ENCODE measurements around the gene ME3. TPM values are rescaled to one million over a fixed set of nuclear protein-coding genes. Genes with fewer than 3 reads are reported as not detected.

ME3 gene
- total RNA-seq, 1 experiment from 2014 or later = 6.5 TPM

DNA sequence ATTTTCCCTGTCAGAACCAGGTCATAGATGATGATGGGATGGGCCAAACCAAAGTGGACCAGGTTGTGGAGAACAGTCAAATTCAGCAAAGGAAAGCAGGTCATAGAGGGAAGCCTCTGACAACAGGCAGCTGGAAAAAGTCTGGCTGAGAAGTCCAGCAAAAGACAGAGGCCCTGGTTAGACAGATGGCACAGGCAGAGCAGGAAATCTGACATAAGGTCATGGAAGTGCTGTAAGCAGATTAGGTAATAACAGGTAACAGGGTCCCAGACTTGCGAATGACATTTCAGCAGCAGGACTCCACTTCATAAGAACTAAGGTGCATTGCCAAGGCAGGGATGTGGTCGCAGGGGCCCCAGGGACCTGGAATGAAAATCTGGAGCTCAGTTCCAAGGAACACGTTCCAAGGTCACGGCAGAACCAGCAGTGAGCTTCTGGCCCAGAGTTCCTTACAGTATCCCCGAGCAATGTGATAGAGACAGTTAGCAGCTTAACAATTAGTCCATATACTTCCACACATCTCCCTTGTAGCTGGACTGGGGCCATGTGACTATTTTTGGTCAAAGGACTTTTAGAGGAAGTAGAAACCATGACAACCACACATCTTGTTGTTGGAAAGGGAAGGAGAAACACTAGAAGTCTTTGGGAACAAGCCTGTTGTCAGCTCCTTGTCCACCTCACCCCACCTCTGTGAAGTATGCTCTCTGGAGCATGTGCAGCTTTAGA, 75.4 kb downstream of the ME3 start:
- no peak for DNase-seq (ENCODE audit: low read depth)
- in situ Hi-C loops (cut with HindIII; ENCODE audit: low pct_unique_long_range_greater_than_20kb, low sequenced_read_pairs) = no loop called here

DNA sequence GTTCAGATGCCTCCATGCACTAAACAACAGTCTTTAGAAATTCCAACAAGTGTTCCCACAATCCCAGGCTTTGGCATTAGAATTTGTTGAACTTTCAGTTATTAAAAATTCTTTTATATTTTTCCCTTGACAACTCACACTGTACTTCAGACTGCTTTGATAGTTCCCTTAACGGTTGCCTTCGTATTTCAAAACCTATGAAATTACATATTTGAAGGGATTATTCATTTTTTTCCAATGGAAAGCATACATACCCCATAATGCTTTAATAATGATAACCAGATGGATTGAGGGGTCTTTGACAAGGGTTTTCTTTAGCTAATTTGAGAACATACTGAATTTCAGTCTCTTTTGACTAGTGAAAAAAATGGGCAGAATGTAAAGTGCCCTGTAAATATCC, 76.5 kb downstream of the ME3 start:
- DNase-seq (ENCODE audit: low read depth) = no peak
- in situ Hi-C loops (cut with HindIII; ENCODE audit: low pct_unique_long_range_greater_than_20kb, low sequenced_read_pairs) = no loop called here

DNA sequence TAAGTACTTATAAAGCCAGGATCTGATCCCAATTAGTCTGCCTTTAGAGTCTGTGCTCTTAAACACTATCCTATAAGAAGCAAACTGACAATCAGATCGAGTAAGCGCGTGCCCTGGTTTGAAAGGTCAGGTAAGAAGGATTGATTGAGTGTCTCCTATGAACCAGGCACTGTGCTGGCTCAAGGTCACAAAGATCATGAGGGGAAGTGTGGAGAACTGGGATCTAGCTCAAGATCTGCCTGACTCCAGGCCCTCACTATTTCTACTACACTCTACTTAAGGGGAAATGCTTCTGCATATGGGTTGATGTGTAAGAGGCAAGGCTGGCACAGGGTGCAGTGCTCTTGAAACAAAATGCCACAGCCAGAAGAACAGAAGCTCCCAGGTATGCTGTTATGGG, 77.0 kb downstream of the ME3 start:
- DNase-seq (ENCODE audit: low read depth) = no peak
- in situ Hi-C loops (cut with HindIII; ENCODE audit: low pct_unique_long_range_greater_than_20kb, low sequenced_read_pairs) = no loop called here

DNA sequence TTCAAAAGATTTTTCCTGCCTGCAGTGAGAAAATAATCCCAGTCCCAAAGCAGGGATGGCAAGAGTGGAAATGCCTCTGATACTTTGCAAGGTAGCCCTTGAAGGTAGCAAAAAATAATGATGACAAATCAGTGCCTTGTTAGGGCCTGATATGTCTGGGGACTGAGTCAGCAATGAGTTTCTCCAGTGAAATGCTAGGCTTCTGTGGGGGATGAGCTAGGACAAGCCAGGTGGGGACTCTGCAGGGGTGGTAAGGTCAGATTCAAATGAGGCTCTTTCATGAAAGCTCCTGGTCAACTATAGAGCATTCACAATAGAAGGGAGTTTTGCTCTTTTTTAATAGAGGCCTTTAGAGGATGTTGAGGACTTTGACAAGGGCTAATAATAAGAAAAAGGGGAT, 77.7 kb downstream of the ME3 start:
- no peak for DNase-seq (ENCODE audit: low read depth)

DNA sequence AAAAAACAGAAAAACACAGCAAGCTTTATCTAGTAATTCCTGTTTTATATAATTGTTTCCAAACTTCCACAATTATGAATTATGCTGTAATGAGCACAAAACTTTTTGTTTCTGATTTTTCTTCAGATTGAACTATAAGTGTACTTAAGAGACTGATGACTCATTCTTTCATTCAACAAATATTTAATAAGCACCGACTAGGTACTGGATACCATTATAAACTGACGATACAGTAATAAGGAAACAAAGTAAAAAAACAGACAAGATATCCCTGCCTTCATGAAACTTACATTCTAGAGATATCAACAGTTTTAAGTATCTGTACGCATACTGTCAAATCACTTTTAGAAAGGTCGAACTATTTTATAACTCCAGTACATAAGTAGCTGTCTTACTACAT, 78.6 kb downstream of the ME3 start:
- DNase-seq (ENCODE audit: low read depth) = no peak
- in situ Hi-C loops (cut with HindIII; ENCODE audit: low pct_unique_long_range_greater_than_20kb, low sequenced_read_pairs) = no loop called here

More for the DNA sequence above, 77.7 kb downstream of the ME3 start:
- in situ Hi-C loops (cut with HindIII; ENCODE audit: low pct_unique_long_range_greater_than_20kb, low sequenced_read_pairs) = no loop called here

DNA sequence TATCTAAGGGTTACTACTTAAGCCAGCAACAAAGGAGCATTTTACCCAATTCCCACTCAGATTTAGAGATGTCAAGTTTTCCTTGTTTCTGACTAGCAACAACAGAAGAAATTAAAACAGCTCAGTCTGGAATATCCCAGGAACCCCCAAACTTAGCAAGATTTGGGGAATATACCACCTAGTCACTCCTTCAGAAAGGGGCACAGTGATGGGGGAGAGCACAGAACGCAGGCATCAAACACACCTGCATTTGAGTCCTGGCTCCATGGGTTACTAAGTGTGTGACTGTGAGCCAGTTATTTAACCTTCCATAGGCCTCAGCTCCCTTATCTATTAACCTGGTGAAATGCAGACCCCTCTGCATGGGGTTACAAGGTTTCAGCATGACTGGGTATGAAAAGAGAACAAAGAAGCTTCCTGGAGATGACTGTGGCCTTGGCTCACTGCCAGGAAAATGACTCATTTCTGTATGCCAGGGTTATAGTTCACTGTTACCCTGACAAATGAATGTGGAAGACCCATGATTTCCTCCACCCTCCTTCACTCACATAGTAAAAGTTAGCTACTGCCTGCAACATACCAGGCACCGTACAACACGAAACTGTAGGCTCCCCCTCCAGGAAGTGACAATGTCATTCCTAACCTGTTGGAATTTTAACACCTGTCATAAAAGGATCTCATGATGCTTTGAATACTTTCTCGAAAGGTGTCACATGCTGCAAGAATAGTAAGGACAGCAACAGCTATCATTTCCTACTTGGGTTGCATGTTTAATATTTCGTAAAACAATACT, 79.6 kb downstream of the ME3 start:
- in situ Hi-C loops (cut with HindIII; ENCODE audit: low pct_unique_long_range_greater_than_20kb, low sequenced_read_pairs) = no loop called here
- peak; percentile 96 for DNase-seq (ENCODE audit: low read depth)

DNA sequence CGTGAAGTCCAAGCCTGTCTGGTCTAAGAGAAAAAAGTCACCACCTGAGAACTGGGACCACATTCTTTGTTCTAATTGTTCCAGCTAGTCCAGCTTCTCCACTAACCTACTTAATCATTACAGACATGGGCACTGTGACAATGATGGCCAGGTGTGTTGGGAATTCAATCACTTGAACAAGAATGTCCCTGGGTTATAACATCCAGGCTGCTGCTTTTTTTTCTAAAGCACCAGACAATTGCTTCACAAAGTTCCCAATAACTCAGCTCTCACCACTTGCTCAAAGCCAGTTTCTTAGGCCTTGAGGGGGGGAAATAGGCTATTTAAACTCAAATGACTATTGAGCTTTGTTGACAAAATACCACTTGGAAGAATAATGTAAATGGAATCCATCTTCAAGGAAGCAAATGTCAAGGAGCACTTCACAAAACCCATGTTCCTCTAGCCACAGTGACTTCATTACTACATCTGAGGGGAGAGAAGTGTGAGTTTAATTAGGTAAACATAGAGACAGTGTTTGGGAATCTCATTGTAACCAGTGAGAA, 80.3 kb downstream of the ME3 start:
- in situ Hi-C loops (cut with HindIII; ENCODE audit: low pct_unique_long_range_greater_than_20kb, low sequenced_read_pairs) = no loop called here
- DNase-seq (ENCODE audit: low read depth) = no peak

DNA sequence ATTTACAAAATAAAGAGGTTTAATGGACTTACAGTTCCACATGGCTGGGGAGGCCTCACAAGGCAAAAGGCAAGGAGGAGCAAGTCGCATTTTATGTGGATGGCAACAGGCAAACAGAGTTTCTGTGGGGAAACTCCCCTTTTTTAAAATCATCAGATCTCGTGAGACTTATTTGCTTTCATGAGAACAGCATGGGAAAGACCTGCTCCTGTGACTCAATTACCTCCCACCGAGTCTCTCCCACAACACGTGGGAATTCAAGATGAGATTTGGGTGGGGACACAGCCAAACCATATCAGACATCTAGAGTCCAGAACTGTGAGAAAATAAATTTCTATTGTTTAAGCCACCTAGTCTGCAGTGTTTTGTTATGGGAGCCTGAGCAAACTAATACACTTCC, 80.8 kb downstream of the ME3 start:
- in situ Hi-C loops (cut with HindIII; ENCODE audit: low pct_unique_long_range_greater_than_20kb, low sequenced_read_pairs) = no loop called here
- DNase-seq (ENCODE audit: low read depth) = no peak

DNA sequence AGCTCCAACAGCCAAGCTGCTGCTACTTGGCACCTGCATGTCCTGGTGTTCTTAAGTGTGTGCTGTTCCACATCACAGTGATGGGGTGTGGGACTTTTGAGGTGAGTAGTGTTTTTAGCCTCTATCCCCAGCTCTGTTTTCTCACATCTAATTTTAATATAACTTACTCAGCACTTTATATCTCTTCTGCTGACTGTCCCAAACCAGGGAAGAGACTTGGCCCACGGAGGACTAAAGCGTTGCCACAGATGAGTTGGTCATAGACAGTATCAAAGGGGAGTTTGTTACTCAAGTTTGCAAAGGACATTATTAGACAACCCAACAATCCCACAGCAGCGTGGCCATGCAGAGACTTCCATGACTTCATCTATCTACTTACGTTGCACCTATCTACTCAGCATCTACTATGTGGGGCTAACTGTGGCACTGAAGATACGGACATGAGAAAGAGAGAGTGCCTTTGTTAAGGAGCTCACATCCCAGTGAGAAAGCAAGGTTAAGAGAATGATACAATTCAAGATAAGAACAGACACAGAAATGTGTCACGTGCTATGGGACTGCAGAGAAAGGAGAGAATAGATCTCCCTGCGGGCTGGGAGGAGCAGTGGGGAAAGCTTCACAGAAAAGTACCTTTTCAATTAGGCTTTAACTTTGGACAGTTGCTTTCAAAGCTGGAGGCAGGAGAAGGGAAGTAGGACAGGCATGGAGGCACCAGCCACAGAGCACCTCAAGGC, 82.4 kb downstream of the ME3 start:
- no peak for DNase-seq (ENCODE audit: low read depth)
- in situ Hi-C loops (cut with HindIII; ENCODE audit: low pct_unique_long_range_greater_than_20kb, low sequenced_read_pairs) = no loop called here

DNA sequence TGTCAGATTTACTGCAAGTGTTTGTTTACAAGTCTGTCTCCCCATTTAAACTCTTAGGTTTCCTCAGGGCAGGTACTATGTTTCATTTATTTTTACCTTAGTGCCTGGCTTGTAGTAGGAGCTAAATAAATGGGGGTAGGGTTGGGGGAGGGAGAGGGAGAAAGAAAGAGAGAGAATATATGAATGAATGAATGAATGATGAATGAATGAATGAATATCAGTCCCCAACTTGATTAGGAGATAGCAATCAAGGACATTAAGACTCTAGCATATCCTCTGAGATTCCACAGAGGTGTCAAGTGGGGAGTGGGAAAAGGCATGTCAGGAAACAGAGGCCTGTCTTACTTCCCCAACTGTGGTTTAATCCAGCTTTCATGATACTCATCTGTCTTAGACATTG, 83.2 kb downstream of the ME3 start:
- in situ Hi-C loops (cut with HindIII; ENCODE audit: low pct_unique_long_range_greater_than_20kb, low sequenced_read_pairs) = no loop called here
- no peak for DNase-seq (ENCODE audit: low read depth)

DNA sequence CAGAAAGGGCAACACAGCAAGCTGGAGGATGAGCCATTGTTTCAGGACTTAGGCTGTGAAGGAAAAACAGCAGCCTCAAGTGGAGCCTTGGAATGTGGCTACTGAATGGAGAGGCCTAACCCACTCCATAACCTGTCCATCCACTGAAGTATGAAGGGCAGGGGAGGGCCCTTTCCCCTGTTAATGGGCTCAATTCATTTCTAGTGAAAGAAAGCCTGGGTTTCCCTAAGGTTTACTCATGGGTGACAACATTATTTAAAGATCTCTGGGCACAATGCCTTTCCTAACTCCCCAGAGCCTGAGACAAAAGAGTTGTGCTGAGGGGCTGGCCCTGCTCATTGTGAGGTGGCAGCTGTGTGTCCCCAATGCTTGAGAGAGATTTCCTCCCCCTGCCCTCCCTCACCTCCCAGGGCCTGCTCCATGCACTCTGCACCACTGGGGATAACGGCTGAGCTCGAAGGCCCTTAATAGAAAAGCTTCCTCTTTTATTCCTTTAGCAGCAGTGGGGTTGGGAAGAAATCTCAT, 83.8 kb downstream of the ME3 start:
- in situ Hi-C loops (cut with HindIII; ENCODE audit: low pct_unique_long_range_greater_than_20kb, low sequenced_read_pairs) = no loop called here
- DNase-seq (ENCODE audit: low read depth) = peak; percentile 43

DNA sequence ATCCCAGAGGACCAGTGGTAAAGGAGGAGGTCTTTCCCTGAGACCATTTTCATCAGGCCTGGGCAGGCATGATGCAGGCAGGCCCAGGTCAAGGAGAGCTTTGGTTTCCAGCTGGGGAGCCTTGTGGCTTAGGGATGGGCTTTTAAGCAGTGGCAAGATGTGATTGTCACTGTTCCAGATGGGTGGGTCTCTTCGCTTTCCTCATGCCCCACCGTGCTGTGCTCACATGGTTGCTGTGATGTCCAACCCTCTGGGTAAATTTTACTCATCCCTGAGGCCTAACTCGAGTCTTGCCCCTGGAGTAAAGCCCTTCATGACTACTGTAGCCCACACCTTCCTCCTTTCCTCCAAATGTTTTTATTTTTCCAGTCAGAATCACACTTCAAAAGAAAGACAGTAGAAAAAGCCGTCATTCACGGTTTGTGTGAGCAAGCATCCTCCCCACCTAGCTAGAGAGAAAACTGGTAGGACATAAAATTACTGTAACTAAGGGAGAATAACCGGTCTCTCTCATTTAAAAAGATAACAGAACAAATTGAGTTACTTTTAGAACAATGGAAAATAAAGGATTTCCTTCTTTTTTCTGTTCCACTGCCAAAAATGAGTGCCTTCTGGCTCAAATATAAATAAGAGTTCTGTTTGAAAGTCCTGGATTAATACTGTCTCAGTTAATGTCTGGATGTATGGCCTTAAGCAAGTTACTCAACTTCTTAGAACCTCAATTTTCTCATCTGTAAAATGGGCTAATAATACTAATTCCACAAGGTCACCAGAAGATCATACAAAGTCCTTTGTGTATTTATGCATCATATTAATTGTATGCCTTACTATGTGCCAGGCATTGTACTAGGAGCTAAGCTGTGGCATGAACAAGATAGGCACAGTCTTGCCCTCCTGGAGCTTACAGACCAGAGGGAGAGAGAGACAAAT, 84.9 kb downstream of the ME3 start:
- in situ Hi-C loops (cut with HindIII; ENCODE audit: low pct_unique_long_range_greater_than_20kb, low sequenced_read_pairs) = no loop called here
- no peak for DNase-seq (ENCODE audit: low read depth)

DNA sequence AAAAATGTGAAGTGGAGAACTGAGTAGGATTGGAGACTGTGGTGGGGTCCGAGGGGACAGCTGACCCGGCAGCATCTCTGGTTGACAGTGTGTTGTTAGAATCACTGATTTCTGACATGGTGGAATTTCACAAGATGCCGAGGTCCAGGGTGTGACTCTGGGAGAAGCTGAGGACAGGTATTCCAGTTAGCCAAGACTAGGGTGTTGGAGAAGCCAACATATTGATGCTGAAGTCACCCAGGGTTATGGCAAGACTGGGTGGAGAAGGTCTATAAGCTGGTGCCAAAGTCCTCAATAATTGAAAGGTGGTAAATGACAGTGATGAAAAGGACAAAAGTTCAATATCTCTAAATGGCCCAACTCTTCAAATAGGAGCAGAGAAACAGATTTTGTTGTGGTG, 86.1 kb downstream of the ME3 start:
- no peak for DNase-seq (ENCODE audit: low read depth)
- in situ Hi-C loops (cut with HindIII; ENCODE audit: low pct_unique_long_range_greater_than_20kb, low sequenced_read_pairs) = no loop called here

DNA sequence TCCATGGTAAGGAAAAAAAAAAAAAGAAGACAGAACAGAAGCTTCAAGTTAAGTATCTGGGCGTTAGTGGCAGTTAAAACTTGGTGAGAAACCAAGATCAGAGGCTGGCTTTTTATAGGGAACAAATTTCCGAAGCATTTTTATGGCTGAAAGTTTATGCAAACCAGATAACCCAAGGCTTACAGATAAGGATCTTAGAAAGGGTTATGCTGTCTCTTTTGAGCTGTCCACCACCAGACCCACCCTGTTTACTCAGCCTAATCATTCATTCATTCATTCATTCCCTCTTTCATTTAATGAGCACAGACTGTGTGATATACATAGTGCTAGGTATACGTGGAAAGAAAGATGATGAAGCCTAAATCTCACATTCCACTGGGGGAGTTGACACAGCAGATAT, 89.5 kb downstream of the ME3 start:
- in situ Hi-C loops (cut with HindIII; ENCODE audit: low pct_unique_long_range_greater_than_20kb, low sequenced_read_pairs) = no loop called here
- DNase-seq (ENCODE audit: low read depth) = no peak

DNA sequence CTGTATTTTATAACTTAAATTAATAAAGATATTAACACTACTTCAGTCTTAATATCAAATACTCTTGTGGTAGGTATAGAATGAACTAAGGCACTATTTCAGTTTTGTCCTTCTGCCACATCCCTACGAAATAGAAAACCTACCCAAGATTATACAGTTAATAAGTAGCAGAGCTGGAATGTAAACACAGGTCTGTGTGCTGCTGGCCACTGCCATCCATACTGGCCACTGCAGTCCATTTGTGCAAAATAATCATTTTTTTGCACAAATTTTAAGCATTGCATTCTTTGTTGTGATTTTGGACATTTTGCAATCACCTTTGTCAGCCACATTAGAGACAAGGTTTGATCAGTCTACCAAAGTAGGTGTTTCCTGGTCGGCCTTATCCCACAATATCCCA, 91.9 kb downstream of the ME3 start:
- no peak for DNase-seq (ENCODE audit: low read depth)
- in situ Hi-C loops (cut with HindIII; ENCODE audit: low pct_unique_long_range_greater_than_20kb, low sequenced_read_pairs) = no loop called here

DNA sequence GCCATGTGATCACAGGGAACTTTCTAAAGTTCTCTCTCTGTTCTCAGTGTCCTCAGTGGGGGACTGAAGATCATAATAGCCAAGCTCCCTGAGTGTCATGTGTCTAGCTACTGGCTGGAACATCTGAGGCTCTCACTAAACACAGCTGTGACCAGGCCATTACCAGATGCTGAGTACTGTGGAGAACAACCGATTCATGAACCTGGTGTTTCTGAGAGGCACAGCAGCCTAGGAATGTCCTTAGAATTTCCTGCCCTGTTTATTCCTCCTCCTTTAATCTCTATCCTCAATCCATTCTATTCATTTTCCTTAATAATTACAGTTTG, 93.0 kb downstream of the ME3 start:
- in situ Hi-C loops (cut with HindIII; ENCODE audit: low pct_unique_long_range_greater_than_20kb, low sequenced_read_pairs) = no loop called here
- DNase-seq (ENCODE audit: low read depth) = no peak

DNA sequence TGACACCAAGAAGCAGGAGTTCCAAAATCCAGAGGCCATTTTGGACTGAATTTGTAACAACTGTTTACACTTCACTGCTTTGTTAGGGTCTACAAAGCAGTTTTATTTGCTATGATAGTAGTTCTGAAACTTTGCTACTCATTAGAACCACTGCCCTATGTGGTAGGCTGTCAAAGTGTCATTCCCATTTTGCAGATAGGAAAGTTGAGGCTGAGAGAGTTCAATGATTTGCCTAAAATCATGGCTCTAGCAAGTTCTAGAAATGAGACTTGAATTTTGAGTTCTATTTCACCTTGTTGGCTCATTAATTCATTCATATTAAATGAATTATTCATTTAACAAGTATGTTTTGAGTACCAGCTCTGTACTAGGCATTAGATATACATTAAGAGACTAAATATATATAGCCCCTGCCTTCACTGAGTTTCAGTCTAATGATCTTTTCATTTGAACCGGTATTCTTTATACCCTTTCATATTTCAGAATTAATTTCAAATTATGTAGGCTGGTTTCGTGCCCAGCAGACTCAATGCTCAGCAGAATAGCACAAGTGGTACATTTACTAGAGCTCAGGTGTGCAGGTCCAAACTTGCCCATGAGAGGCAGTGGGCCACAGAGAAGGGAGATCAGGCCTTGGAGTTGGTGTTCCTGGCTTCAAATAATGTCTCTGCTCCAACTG, 93.5 kb downstream of the ME3 start:
- in situ Hi-C loops (cut with HindIII; ENCODE audit: low pct_unique_long_range_greater_than_20kb, low sequenced_read_pairs) = no loop called here
- DNase-seq (ENCODE audit: low read depth) = no peak

All from Caki2 (cell line).